ENCODE data around the gene BRI3. TPM values are rescaled to one million over a fixed set of nuclear protein-coding genes. Genes with fewer than 3 reads are reported as not detected.

BRI3 gene
- total and polyA plus RNA-seq, 10 of the 15 experiments (the other 5 are each of a cell fraction or from before 2014, with no cell fraction given): 4.5 to 56.3 (median 21.5) TPM

- RAD21 ChIA-PET (ENCODE audit: unreplicated experiment): no interaction called here
- H3K9ac ChIP-seq (ENCODE audit: control insufficient read depth, insufficient read depth, low read length): no peak overlapping the region
- no peak overlapping the region for H3K27ac ChIP-seq (ENCODE audit: control insufficient read depth, insufficient read depth)
- CTCF ChIA-PET: interaction anchor here (1.2 kb wide), 1 partner anchor 70 kb away, joined by 4 read pairs; the partner anchor contains the start of gene BAIAP2L1
- H3K36me3 ChIP-seq (ENCODE audit: control insufficient read depth in 2 of 2, insufficient read depth in 2 of 2, low read length in 1 of 2): no peaks in the 10 kb centered on the region; a peak in 1 of 4 replicates
- in situ Hi-C loops (cut with MboI): no loop called here
- H2AFZ ChIP-seq (ENCODE audit: control insufficient read depth, low read depth, low read length): no peak overlapping the region; the same call in 1 of the 2 replicates
- no peaks in the 10 kb centered on the region; the same call in 1 of the 3 replicates for H3K9me3 ChIP-seq (replicated peaks; ENCODE audit: control insufficient read depth, insufficient read depth, low read length)
- POLR2A ChIA-PET: interaction anchor here (0.7 kb wide), 1 partner anchor 39 kb away, joined by 3 read pairs; no protein-coding TSS in a partner anchor
- SMC1A ChIA-PET (ENCODE audit: uncharacterized antibody, unreplicated experiment): no interaction called here
- no peak for DNase-seq (ENCODE audit: low read depth, low spot score)
- TF ChIP-seq SMAD1 (IDR thresholded peaks at IDR 0.05; ENCODE audit: low read depth, partially characterized antibody): no peak
- no peak for TF ChIP-seq PML (IDR thresholded peaks at IDR 0.05; ENCODE audit: low read length)
- no peak for TF ChIP-seq POLR2AphosphoS5 (IDR thresholded peaks at IDR 0.05; ENCODE audit: low read length)
- TF ChIP-seq ATF2 (IDR thresholded peaks at IDR 0.05; ENCODE audit: low read length): no peak
- no peak for TF ChIP-seq ZBTB4 (CRISPR knock-in tag; IDR thresholded peaks at IDR 0.05)
- no peak for TF ChIP-seq RB1 (IDR thresholded peaks at IDR 0.05; ENCODE audit: borderline replicate concordance)
- TF ChIP-seq SMC3 (IDR thresholded peaks at IDR 0.05; ENCODE audit: borderline replicate concordance, low read length): no peak
- TF ChIP-seq JUNB (IDR thresholded peaks at IDR 0.05): no peak
- no peak for TF ChIP-seq CBX5 (IDR thresholded peaks at IDR 0.05; ENCODE audit: low read depth)
- TF ChIP-seq ATF3 (IDR thresholded peaks at IDR 0.05; ENCODE audit: borderline replicate concordance, extremely low read depth, low read depth, low read length): no peak
- TF ChIP-seq GABPA (IDR thresholded peaks at IDR 0.05; ENCODE audit: low read depth): no peak
- no peak for TF ChIP-seq REST (IDR thresholded peaks at IDR 0.05; ENCODE audit: low read depth, low read length)
- TF ChIP-seq KDM1A (IDR thresholded peaks at IDR 0.05; ENCODE audit: borderline replicate concordance): no peak
- no peak for TF ChIP-seq TCF12 (IDR thresholded peaks at IDR 0.05; ENCODE audit: low read depth, low read length)
- no peak for TF ChIP-seq IRF3 (IDR thresholded peaks at IDR 0.05)
- intact Hi-C loops (cut with micrococcal nuclease; ENCODE audit: unreplicated experiment): no loop called here
- no peaks in the 10 kb centered on the region for H3K27me3 ChIP-seq (replicated peaks in 1 of 2; ENCODE audit: control insufficient read depth in 2 of 2, insufficient read depth in 2 of 2, low read length in 1 of 2)
- no peaks in the 10 kb centered on the region for H3K79me2 ChIP-seq (ENCODE audit: control insufficient read depth, insufficient read depth, low read length)
- no peak for FAIRE-seq
- ATAC-seq: no peak
- H3K4me1 ChIP-seq (ENCODE audit: control insufficient read depth, insufficient read depth, low read length): no peaks in the 10 kb centered on the region
- no peaks in the 10 kb centered on the region for H4K20me1 ChIP-seq (ENCODE audit: control insufficient read depth, insufficient read depth)
- H3K4me3 ChIP-seq: no peak overlapping the region
- BruUV-seq (replicated peaks): no TSS peak
- H3K4me2 ChIP-seq (ENCODE audit: control insufficient read depth, insufficient read depth): no peak overlapping the region
- 89% methylated on average over 4 of the region's 5 CpGs for WGBS (ENCODE audit: insufficient coverage, insufficient replicate concordance, low lambda C conversion rate, missing lambda C conversion rate)
These were observed 49.5 kb downstream of the BRI3 start for GRCh38 chr7:98330926-98331529.

Measured in GM12878 (cell line).